WTC11 (cell line): ENCODE results near the gene PALMD. TPM values are rescaled to one million over a fixed set of nuclear protein-coding genes. Genes with fewer than 3 reads are reported as not detected.

Source experiments
- ATAC-seq: fragments of 200-7000 bp; cut with Tn5 transposase; 2 replicates; pipeline ENCODE4 v1.10.0; 2021; ENCODE audit warnings: mild to moderate bottlenecking, moderate library complexity
- CTCF ChIA-PET: fragments of 300-600 bp; sonication (Branson Sonifier 250); formaldehyde crosslinking; loops from one replicate; lab custom pipeline; 2021; ENCODE audit warnings: antibody characterized with exemption; lab: Charles Lee
- POLR2A ChIA-PET: fragments of 350-600 bp; sonication (Branson Sonifier 250); formaldehyde crosslinking; loops from one replicate; lab custom pipeline; 2021; ENCODE audit warnings: antibody characterized with exemption; lab: Charles Lee
- DNase-seq: peaks from one replicate; pipeline ENCODE4 v3.0.0; 2021; ENCODE audit warnings: low spot score
- H3K27ac Mint-ChIP-seq: 2 replicates; pipeline ENCODE4 v1.8.0; 2021; ENCODE audit warnings: mixed read lengths
- H3K27me3 Mint-ChIP-seq: 2 replicates; pipeline ENCODE4 v1.8.0; 2021; ENCODE audit warnings: low read depth, mild to moderate bottlenecking, moderate library complexity, mixed read lengths
- H3K36me3 Mint-ChIP-seq: 2 replicates; pipeline ENCODE4 v1.8.0; 2021; ENCODE audit warnings: mixed read lengths
- H3K4me1 Mint-ChIP-seq: 2 replicates; pipeline ENCODE4 v1.8.0; 2022; ENCODE audit warnings: mixed read lengths
- H3K4me3 Mint-ChIP-seq: 2 replicates; pipeline ENCODE4 v1.8.0; 2021; ENCODE audit warnings: mild to moderate bottlenecking, moderate library complexity, mixed read lengths
- H3K9me3 Mint-ChIP-seq: 2 replicates; pipeline ENCODE4 v1.8.0; 2021; ENCODE audit warnings: mixed read lengths
- AR ChIP-seq: fragments of 250-450 bp; sonication (Bioruptor Pico); IDR thresholded peaks from 2 replicates; pipeline ENCODE4 v1.9.0; 2021; ENCODE audit warnings: mild to moderate bottlenecking
- ATF3 ChIP-seq: sonication (generic); formaldehyde crosslinking; conservative IDR thresholded peaks from 2 replicates; pipeline ENCODE4 v1.8.1; 2022; ENCODE audit warnings: mild to moderate bottlenecking, missing genetic modification reagents
- CTCF ChIP-seq: fragments of 200-600 bp; IDR thresholded peaks from 2 replicates; pipeline ENCODE4 v1.8.0; 2022; ENCODE audit warnings: antibody characterized with exemption
- FOXJ3 ChIP-seq: sonication (generic); formaldehyde crosslinking; IDR thresholded peaks from 2 replicates; pipeline ENCODE4 v1.9.0; 2021; ENCODE audit warnings: missing genetic modification reagents, mild to moderate bottlenecking, borderline replicate concordance
- FOXK1 ChIP-seq: sonication (generic); formaldehyde crosslinking; IDR thresholded peaks from 2 replicates; pipeline ENCODE4 v1.8.0; 2022; ENCODE audit warnings: mild to moderate bottlenecking, moderate library complexity, missing genetic modification reagents
- GABPB1 ChIP-seq: sonication (generic); formaldehyde crosslinking; IDR thresholded peaks from 2 replicates; pipeline ENCODE4 v1.8.1; 2023; ENCODE audit warnings: mild to moderate bottlenecking, missing genetic modification reagents
- GTF2I ChIP-seq: fragments of 250-450 bp; sonication (Bioruptor Pico); conservative IDR thresholded peaks from 2 replicates; pipeline ENCODE4 v1.4.0; 2021; ENCODE audit warnings: mild to moderate bottlenecking
- HMGA2 ChIP-seq: fragments of 250-450 bp; sonication (Bioruptor Pico); IDR thresholded peaks from 2 replicates; pipeline ENCODE4 v1.4.0; 2021; ENCODE audit warnings: mild to moderate bottlenecking, moderate library complexity
- MXD4 ChIP-seq: fragments of 250-450 bp; sonication (Bioruptor Pico); IDR thresholded peaks from 2 replicates; pipeline ENCODE4 v1.8.0; 2021; ENCODE audit warnings: mild to moderate bottlenecking, moderate library complexity, borderline replicate concordance
- NFATC4 ChIP-seq: fragments of 250-450 bp; sonication (Bioruptor Pico); IDR thresholded peaks from 2 replicates; pipeline ENCODE4 v1.9.0; 2021; ENCODE audit warnings: mild to moderate bottlenecking
- PRRX2 ChIP-seq: fragments of 250-450 bp; sonication (Bioruptor Pico); IDR thresholded peaks from 2 replicates; pipeline ENCODE4 v1.8.0; 2021; ENCODE audit warnings: mild to moderate bottlenecking
- SOX15 ChIP-seq: fragments of 250-450 bp; sonication (Bioruptor Pico); IDR thresholded peaks from 2 replicates; pipeline ENCODE4 v1.9.0; 2021; ENCODE audit warnings: mild to moderate bottlenecking
- STAT6 ChIP-seq: sonication (generic); formaldehyde crosslinking; conservative IDR thresholded peaks from 2 replicates; pipeline ENCODE4 v1.8.1; 2023; ENCODE audit warnings: mild to moderate bottlenecking, low read depth, missing genetic modification reagents, moderate library complexity
- ZBTB21 ChIP-seq: sonication (generic); formaldehyde crosslinking; IDR thresholded peaks from 2 replicates; pipeline ENCODE4 v1.8.1; 2023; ENCODE audit warnings: mild to moderate bottlenecking, missing genetic modification reagents, borderline replicate concordance
- ZNF263 ChIP-seq: sonication (generic); formaldehyde crosslinking; IDR thresholded peaks from 2 replicates; pipeline ENCODE4 v1.8.1; 2022; ENCODE audit warnings: low read depth, mild to moderate bottlenecking, moderate library complexity, missing genetic modification reagents
- ZNF396 ChIP-seq: fragments of 250-450 bp; sonication (Bioruptor Pico); IDR thresholded peaks from 2 replicates; pipeline ENCODE4 v1.8.0; 2021; ENCODE audit warnings: mild to moderate bottlenecking, moderate library complexity, borderline replicate concordance
- ZNF423 ChIP-seq: fragments of 250-450 bp; sonication (Bioruptor Pico); IDR thresholded peaks from 2 replicates; pipeline ENCODE4 v2.1.2; 2022; ENCODE audit warnings: mild to moderate bottlenecking, moderate library complexity
- ZNF532 ChIP-seq: fragments of 250-450 bp; sonication (Bioruptor Pico); IDR thresholded peaks from 2 replicates; pipeline ENCODE4 v1.9.0; 2021; ENCODE audit warnings: mild to moderate bottlenecking, borderline replicate concordance
- ZNF671 ChIP-seq: fragments of 250-450 bp; sonication (Bioruptor Pico); IDR thresholded peaks from 2 replicates; pipeline ENCODE4 v1.8.0; 2021; ENCODE audit warnings: mild to moderate bottlenecking
- total RNA-seq: library from RNA; stranded (reverse); gene quantifications from 3 replicates; pipeline ENCODE4 v1.2.3, GENCODE V29; 2021

The PALMD gene
- total RNA-seq, 1 experiment from 2014 or later = 0.07 TPM

- ATAC-seq = peak; percentile 41
- no peak for DNase-seq
- peaks cover 21% of the 10 kb centered on the region for H3K9me3 Mint-ChIP-seq
- TF ChIP-seq HMGA2 (CRISPR knock-in tag) (no peak), ZBTB21 (CRISPR knock-in tag) (no peak), ZNF396 (CRISPR knock-in tag) (no peak), MXD4 (CRISPR knock-in tag) (no peak), ZNF532 (CRISPR knock-in tag) (no peak), GABPB1 (no peak), FOXJ3 (no peak), SOX15 (CRISPR knock-in tag) (no peak), ZNF423 (no peak), ZNF263 (CRISPR knock-in tag) (no peak), CTCF (no peak), NFATC4 (CRISPR knock-in tag) (no peak), FOXK1 (CRISPR knock-in tag) (no peak), GTF2I (no peak), AR (no peak), STAT6 (CRISPR knock-in tag) (no peak), ATF3 (CRISPR knock-in tag) (no peak), PRRX2 (CRISPR knock-in tag) (no peak), ZNF671 (no peak)
- TF ChIP-seq, all 79 proteins: peak for 0
- POLR2A ChIA-PET = no interaction called here
- H3K27ac Mint-ChIP-seq = no peak overlapping the region
- no peaks in the 10 kb centered on the region for H3K27me3 Mint-ChIP-seq
- peaks cover 5% of the 10 kb centered on the region; the same call in 1 of the 2 replicates for H3K4me1 Mint-ChIP-seq
- H3K4me3 Mint-ChIP-seq = no peak overlapping the region
- CTCF ChIA-PET = interaction anchor here (1.0 to 1.1 kb wide), 3 partner anchors 9 to 27 kb away, joined by 3 to 5 read pairs (median 4); no protein-coding TSS in a partner anchor
- H3K36me3 Mint-ChIP-seq = peaks cover 14% of the 10 kb centered on the region
Measured at GRCh38 chr1:99704356-99704816, 58.5 kb downstream of the PALMD start.
